ENCODE measurements around the gene ECI1. TPM values are rescaled to one million over a fixed set of nuclear protein-coding genes. Genes with fewer than 3 reads are reported as not detected.

Gene ECI1
- polyA plus RNA-seq, 3 donors: 29.9 to 74.5 (median 52.3) TPM

- Histone ChIP-seq H4K20me1 (ENCODE audit: insufficient read depth, low read length) (no peaks in the 10 kb centered on the region), H3K4me3 (replicated peaks in 1 of 3; ENCODE audit: low read depth in 2 of 3, low read length in 3 of 3) (no peak overlapping the region), H2AFZ (ENCODE audit: insufficient read depth, low read depth, low read length, poor library complexity, severe bottlenecking) (no peak overlapping the region), H3K27ac (ENCODE audit: low read depth in 1 of 2, low read length in 2 of 2) (no peak overlapping the region), H3K79me2 (ENCODE audit: insufficient read depth, low read length) (no peaks in the 10 kb centered on the region), H3K4me2 (replicated peaks; ENCODE audit: extremely low read depth, low read length, poor library complexity, severe bottlenecking) (no peak overlapping the region), H3K9ac (ENCODE audit: insufficient read depth, low read length, poor library complexity, severe bottlenecking) (no peak overlapping the region), H3K36me3 (replicated peaks in 1 of 2; ENCODE audit: control insufficient read depth in 1 of 2, insufficient read depth in 2 of 2, low read length in 2 of 2) (no peaks in the 10 kb centered on the region), H3K9me3 (replicated peaks in 1 of 2; ENCODE audit: control insufficient read depth in 1 of 2, insufficient read depth in 1 of 2, low read length in 2 of 2) (no peaks in the 10 kb centered on the region), H3K4me1 (ENCODE audit: control insufficient read depth in 1 of 2, insufficient read depth in 2 of 2, low read length in 2 of 2) (no peaks in the 10 kb centered on the region), H3K27me3 (ENCODE audit: control insufficient read depth in 2 of 2, insufficient read depth in 2 of 2, low read length in 2 of 2) (no peaks in the 10 kb centered on the region)
- intact Hi-C loops (cut with micrococcal nuclease): no loop called here
- 97% methylated on average over 31 of the region's 37 CpGs for WGBS (ENCODE audit: insufficient coverage)
- H3K36me3 Mint-ChIP-seq: no peaks in the 10 kb centered on the region
- no peak overlapping the region for H3K4me3 Mint-ChIP-seq
- H3K27ac Mint-ChIP-seq: peak overlapping the region in 1 of 7 donors; percentile 74
- H3K9me3 Mint-ChIP-seq: no peaks in the 10 kb centered on the region
- no peak for DNase-seq
- peaks cover 0 to 5% (median 4%) of the 10 kb centered on the region in 3 donors for H3K27me3 Mint-ChIP-seq (ENCODE audit: low read depth in 3 of 3)
- TF ChIP-seq CTCF (IDR thresholded peaks at IDR 0.05): no peak
- no peaks in the 10 kb centered on the region for H3K4me1 Mint-ChIP-seq
Observed at GRCh38 chr16:2284001-2284770, 32.8 kb upstream of the ECI1 start.

GRCh38 chr16:2282866-2283555, 31.6 kb upstream of the ECI1 start:
- no peak overlapping the region for H3K27ac Mint-ChIP-seq
- WGBS (ENCODE audit: insufficient coverage): 93% methylated on average over 22 of the region's 26 CpGs

More at GRCh38 chr16:2282866-2283555, 31.6 kb upstream of the ECI1 start:
- Histone ChIP-seq H3K79me2 (ENCODE audit: insufficient read depth, low read length) (no peaks in the 10 kb centered on the region), H3K36me3 (replicated peaks in 1 of 2; ENCODE audit: control insufficient read depth in 1 of 2, insufficient read depth in 2 of 2, low read length in 2 of 2) (no peaks in the 10 kb centered on the region), H3K9ac (ENCODE audit: insufficient read depth, low read length, poor library complexity, severe bottlenecking) (no peak overlapping the region), H3K4me1 (ENCODE audit: control insufficient read depth in 1 of 2, insufficient read depth in 2 of 2, low read length in 2 of 2) (no peaks in the 10 kb centered on the region), H3K9me3 (replicated peaks in 1 of 2; ENCODE audit: control insufficient read depth in 1 of 2, insufficient read depth in 1 of 2, low read length in 2 of 2) (no peaks in the 10 kb centered on the region), H3K4me2 (replicated peaks; ENCODE audit: extremely low read depth, low read length, poor library complexity, severe bottlenecking) (no peak overlapping the region), H3K27me3 (ENCODE audit: control insufficient read depth in 2 of 2, insufficient read depth in 2 of 2, low read length in 2 of 2) (no peaks in the 10 kb centered on the region), H2AFZ (ENCODE audit: insufficient read depth, low read depth, low read length, poor library complexity, severe bottlenecking) (no peak overlapping the region), H3K27ac (ENCODE audit: low read depth in 1 of 2, low read length in 2 of 2) (no peak overlapping the region), H3K4me3 (replicated peaks in 1 of 3; ENCODE audit: low read depth in 2 of 3, low read length in 3 of 3) (no peak overlapping the region), H4K20me1 (ENCODE audit: insufficient read depth, low read length) (no peaks in the 10 kb centered on the region)
- H3K9me3 Mint-ChIP-seq: no peaks in the 10 kb centered on the region
- H3K27me3 Mint-ChIP-seq (ENCODE audit: low read depth in 3 of 3): peaks cover 0 to 5% (median 4%) of the 10 kb centered on the region in 3 donors
- TF ChIP-seq CTCF (IDR thresholded peaks at IDR 0.05): no peak
- no peak for DNase-seq
- H3K4me3 Mint-ChIP-seq: no peak overlapping the region
- no peaks in the 10 kb centered on the region for H3K4me1 Mint-ChIP-seq
- intact Hi-C loops (cut with micrococcal nuclease): no loop called here
- H3K36me3 Mint-ChIP-seq: no peaks in the 10 kb centered on the region
